Ureter (tissue), 1 donor: ENCODE results near the gene MAP3K6. TPM values are rescaled to one million over a fixed set of nuclear protein-coding genes. Genes with fewer than 3 reads are reported as not detected.

ENCODE experiments used
- DNase-seq: peaks from one replicate; pipeline ENCODE4 v3.0.0-alpha.2; 2020; ENCODE audit warnings: low spot score
- total RNA-seq: library from RNA; stranded (reverse); gene quantifications from one replicate; pipeline ENCODE4 v1.2.4, GENCODE V29; 2023
- donor health status: DM: yes; HTN: yes; CAD: no.

Gene MAP3K6
- total RNA-seq, 1 donor from 2014 or later = 75.5 TPM

DNA sequence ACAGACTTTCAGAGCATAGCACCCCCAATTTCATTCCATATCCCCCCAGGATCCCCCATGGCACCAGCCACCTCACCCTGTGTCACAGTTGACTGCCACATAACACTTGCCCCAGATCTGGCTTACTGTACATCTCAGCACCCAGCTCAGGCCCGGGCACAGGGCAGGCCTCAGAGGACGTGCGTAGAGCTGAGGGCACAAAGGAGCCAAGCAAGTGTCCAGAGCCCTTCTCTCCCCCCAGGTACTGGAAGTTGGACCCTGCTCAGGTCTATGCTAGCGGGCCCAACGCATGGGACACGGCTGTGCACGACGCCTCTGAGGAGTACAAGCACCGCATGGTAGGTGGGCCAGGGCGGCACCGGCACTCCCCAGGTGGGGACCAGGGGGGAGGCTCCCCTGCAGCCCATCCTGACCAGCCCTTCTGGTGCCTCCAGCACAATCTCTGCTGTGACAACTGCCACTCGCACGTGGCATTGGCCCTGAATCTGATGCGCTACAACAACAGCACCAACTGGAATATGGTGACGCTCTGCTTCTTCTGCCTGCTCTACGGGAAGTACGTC is 33.0 kb downstream of the MAP3K6 start:
- DNase-seq = no peak

- no peak for DNase-seq
Observed at GRCh38 chr1:27332536-27333281, 34.1 kb downstream of the MAP3K6 start.

DNA sequence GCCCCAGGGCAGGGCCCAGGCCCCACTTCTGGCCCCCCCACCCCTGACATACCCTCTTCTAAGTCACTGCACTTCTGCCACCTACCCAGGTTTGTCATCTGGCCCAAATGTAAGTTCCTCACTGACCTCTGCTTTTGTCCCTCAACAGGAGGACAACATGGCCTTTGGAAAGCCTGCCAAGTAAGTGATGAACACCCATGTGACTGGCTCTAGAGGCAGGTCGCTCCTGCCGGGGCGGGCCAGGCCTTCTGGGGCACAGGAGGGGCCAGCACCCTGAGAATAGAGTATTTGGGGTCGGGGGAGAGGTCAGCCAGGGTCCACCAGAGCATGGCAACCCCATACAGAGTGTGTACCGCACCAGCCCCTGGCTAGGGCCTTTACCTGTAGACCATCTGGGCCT is 34.8 kb downstream of the MAP3K6 start:
- DNase-seq = no peak

DNA sequence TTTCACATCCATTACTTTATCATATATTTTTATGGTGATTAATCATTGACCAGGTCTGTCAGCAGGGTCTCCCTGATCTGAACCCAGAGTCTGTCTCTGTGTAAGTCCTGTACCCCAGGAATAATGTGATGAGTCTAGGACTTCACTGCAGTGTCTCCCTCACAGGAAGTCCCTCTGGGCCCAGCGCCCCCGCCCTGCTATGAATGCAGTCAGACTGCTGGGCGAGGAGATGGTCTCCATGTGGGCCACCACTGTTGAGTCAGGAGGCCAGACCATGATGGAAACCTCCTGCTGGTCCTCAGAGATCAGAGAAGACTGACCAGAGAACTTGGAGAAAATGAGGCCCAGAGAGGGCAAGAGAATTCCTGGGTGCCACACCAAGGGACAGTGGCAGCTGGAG is 35.3 kb downstream of the MAP3K6 start:
- DNase-seq = no peak

- DNase-seq = no peak
Observed at GRCh38 chr1:27330786-27331185, 36.0 kb downstream of the MAP3K6 start.

DNA sequence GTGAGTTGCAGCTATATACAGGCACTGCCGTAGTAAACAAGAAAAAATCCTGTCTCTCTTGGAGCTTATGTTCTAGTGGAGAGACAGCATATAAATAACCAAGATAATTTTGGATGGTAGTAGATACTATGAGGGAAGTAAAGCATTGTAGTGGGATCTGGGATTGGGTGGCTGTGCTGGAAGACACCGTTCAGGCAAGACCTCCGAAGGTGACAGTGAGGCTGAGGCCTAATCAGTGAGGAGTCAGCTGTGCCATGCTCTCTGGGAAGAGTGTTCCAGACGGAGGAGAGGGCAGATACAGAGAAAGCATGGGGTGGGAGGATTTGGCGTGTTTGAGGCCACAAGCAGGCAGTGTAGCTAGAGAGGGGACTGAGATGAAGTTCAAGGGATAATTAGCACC is 38.8 kb downstream of the MAP3K6 start:
- DNase-seq = no peak

DNA sequence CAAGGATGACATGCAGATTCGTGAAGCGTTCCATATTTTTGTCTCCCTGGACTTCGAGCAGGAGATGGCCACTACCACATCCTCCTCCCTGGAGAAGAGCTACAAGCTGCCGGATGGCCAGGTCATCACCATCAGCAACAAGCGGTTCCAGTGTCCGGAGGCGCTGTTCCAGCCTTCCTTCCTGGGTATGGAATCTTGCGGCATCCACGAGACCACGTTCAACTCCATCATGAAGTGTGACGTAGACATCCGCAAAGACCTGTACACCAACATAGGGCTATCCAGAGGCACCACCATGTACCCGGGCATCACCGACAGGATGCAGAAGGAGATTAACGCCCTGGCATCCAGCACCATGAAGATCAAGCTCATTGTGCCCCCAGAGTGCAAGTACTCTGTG is 41.5 kb downstream of the MAP3K6 start:
- no peak for DNase-seq

DNA sequence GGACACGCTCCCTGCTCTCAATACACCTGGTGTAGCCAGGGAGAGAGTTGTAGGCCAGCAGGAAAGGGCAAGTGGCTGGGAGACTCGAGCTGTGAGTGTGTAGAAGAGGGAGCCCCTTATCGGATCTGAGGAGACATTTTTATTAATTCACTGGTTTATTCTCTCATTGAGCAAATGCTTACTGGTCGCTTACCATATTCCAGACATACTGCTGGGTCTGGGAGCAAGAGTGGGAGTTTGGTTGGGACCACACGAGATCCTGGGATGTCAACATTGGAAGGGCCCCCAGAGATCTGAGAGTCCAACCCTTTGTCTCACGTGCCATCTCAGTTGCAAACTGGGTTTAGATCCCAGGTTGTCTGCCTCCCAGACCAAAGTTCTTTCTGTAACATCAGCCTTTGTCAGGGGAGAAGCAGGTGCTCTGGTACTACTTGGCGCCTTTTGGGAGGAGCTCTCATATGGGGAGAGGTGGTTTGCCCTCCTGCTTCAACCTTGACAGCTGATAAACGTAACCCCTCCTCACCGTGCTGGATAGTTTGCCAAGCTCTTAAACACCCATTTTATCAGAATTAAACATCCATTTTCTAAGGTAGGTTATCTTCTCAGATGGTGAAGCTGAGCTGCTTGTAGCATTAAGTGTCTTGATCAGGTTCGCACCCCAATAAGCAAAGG is 44.1 kb downstream of the MAP3K6 start:
- DNase-seq = no peak

GRCh38 chr1:27321813-27322568 is 44.8 kb downstream of the MAP3K6 start, which contains the start of gene TMEM222:
Gene TMEM222 (plus strand): TSS chr1:27322163. CDS start chr1:27322198, 35 bp downstream.
- DNase-seq = peak; percentile 98

DNA sequence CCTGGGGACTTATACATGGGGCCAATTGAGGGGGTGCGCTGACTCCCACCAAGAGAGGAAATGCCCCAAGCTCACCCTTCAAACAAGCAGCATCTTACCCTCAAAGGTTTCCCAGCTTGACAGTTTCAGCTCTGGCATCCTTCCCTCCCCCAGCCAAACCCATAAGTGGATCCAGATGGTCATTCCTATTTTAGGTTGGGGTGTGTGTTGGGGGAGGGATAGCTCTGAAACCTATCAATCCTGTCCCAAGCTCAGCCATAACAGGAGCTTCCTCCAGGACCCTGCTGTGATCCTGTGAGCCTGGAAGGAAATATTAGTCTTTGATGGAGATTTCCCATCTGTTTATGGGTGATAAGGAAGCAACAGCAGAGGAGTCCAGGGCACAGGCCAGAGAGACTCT is 48.2 kb downstream of the MAP3K6 start:
- no peak for DNase-seq

DNA sequence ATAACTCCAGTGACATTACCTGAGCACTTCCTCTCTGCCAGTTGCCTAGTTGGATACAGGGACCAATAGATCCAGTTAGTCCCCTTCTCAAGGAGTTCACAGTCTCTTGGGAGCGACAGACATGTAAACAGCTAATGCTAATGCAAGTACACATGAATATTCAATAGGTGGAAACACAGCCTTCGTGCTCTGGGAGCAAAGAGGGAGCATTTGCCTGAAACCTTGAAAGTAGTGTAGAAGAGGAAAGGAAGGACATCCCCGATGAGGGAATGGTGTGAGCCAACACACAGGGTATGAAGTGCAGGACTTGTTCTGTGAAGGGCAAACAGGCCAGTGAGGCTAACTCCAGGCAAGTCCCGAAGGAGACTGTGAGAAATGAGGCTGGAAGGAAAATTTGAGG is 48.6 kb downstream of the MAP3K6 start:
- DNase-seq = no peak

DNA sequence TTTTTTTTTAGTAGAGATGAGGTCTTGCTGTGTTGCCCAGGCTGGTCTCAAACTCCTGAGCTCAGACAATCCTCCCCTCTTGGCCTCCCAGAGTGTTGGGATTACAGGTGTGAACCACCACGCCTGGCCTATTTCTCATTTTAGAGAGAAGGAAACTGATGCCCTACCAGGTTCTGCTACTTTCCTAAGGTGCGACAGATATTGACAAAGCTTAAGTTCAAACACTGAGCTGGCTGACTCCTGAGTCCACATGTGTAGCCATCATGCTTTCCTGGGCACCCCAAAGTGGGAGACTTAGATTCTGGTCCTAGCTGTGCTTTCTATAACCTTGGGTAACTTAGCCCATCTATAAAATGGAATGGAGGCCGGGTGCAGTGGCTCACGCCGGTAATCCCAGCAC is 49.9 kb downstream of the MAP3K6 start:
- no peak for DNase-seq

DNA sequence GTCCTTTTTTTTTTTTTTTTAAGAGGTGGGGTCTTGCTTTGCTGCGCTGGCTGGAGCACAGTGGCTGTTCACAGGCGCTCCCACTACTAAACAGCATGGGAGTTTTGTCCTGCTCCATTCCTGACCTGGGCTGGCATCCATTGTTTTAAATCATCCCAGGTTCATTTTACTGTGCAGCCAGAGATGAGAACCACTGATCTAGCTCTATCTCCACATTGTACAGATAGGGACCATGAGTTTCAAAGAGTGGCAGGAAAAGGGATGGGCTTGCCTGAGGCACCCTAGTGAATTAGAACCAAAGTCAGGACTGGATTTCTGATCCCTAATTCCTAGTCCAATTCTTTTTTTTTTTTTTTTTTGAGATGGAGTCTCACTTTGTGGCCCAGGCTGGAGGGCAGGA is 52.0 kb downstream of the MAP3K6 start:
- DNase-seq = no peak

GRCh38 chr1:27314169-27314568 is 52.6 kb downstream of the MAP3K6 start:
- no peak for DNase-seq

GRCh38 chr1:27307874-27308598 is 58.7 kb downstream of the MAP3K6 start:
- DNase-seq = no peak

GRCh38 chr1:27306892-27307761 is 59.6 kb downstream of the MAP3K6 start:
- no peak for DNase-seq

GRCh38 chr1:27306071-27306470 is 60.7 kb downstream of the MAP3K6 start:
- no peak for DNase-seq
